ENCODE data around the gene SUSD1. TPM values are rescaled to one million over a fixed set of nuclear protein-coding genes. Genes with fewer than 3 reads are reported as not detected.

Gene SUSD1
- total and polyA plus RNA-seq, 9 of the 15 experiments (the other 6 are each of a cell fraction or from before 2014, with no cell fraction given): 10.9 to 44.4 (median 36.1) TPM

GRCh38 chr9:112110777-112111113 lies 64.4 kb downstream of the SUSD1 start:
- in situ Hi-C loops (cut with MboI): no loop called here
- DNase-seq (ENCODE audit: extremely low read depth in 1 of 4, low spot score in 3 of 4) (no peak), FAIRE-seq (no peak), ATAC-seq (no peak)
- H3K9ac ChIP-seq (ENCODE audit: insufficient read depth in 1 of 2, low read depth in 2 of 2, low read length in 2 of 2): no peak overlapping the region
- no peak overlapping the region for H2AFZ ChIP-seq (ENCODE audit: low read depth, low read length)
- CTCF ChIA-PET (ENCODE audit: low intra/inter-chr PET ratio): no interaction called here
- TF ChIP-seq DEAF1 (CRISPR knock-in tag; IDR thresholded peaks at IDR 0.05) (no peak), CREB3L1 (IDR thresholded peaks at IDR 0.05; ENCODE audit: borderline replicate concordance, low read depth) (no peak), TRIM28 (IDR thresholded peaks at IDR 0.05) (no peak), ZNF121 (CRISPR knock-in tag; conservative IDR thresholded peaks at IDR 0.05) (no peak)
- H3K4me3 ChIP-seq: no peak overlapping the region
- no peaks in the 10 kb centered on the region for H3K9me3 ChIP-seq (replicated peaks; ENCODE audit: control insufficient read depth, insufficient read depth, low read depth, low read length)
- POLR2A ChIA-PET: interaction anchor here (0.6 to 1.4 kb wide), 2 partner anchors 9 to 10 kb away, joined by 4 to 7 read pairs; no protein-coding TSS in a partner anchor
- intact Hi-C loops (cut with micrococcal nuclease): no loop called here
- no peaks in the 10 kb centered on the region for H3K4me1 ChIP-seq (replicated peaks in 1 of 2; ENCODE audit: control insufficient read depth in 2 of 2, insufficient read depth in 2 of 2, low read length in 2 of 2)
- 96% methylated on average over 2 of the region's 2 CpGs for WGBS (ENCODE audit: insufficient coverage, low coverage, missing lambda C conversion rate)
- no peaks in the 10 kb centered on the region for H3K27me3 ChIP-seq (ENCODE audit: control insufficient read depth in 2 of 2, insufficient read depth in 2 of 2, low read length in 2 of 2)
- peaks cover 81% of the 10 kb centered on the region for H3K36me3 ChIP-seq (ENCODE audit: control insufficient read depth, insufficient read depth, low read length)
- no peak overlapping the region for H3K4me2 ChIP-seq (ENCODE audit: insufficient read depth, low read length)
- no TSS peak for BruUV-seq (replicated peaks)
- H3K9me1 ChIP-seq (ENCODE audit: control insufficient read depth, insufficient read depth, low read length): no peaks in the 10 kb centered on the region
- no peak overlapping the region for H3K27ac ChIP-seq (ENCODE audit: extremely low read depth, low read depth, low read length)
- H4K20me1 ChIP-seq (replicated peaks; ENCODE audit: control insufficient read depth, insufficient read depth, low read length): no peaks in the 10 kb centered on the region
- H3K79me2 ChIP-seq (ENCODE audit: control insufficient read depth, insufficient read depth, low read length): no peaks in the 10 kb centered on the region

All from K562 (cell line).